WTC11 (cell line): ENCODE results near the gene MLEC. TPM values are rescaled to one million over a fixed set of nuclear protein-coding genes. Genes with fewer than 3 reads are reported as not detected.
A peak's percentile ranks its signal among the peaks of the same experiment; 100 is the strongest.

Experiments used
- ATAC-seq: fragments of 200-7000 bp; cut with Tn5 transposase; 2 replicates; pipeline ENCODE4 v1.10.0; 2021; ENCODE audit warnings: mild to moderate bottlenecking, moderate library complexity
- CTCF ChIA-PET: fragments of 300-600 bp; sonication (Branson Sonifier 250); formaldehyde crosslinking; loops from one replicate; lab custom pipeline; 2021; ENCODE audit warnings: antibody characterized with exemption; lab: Charles Lee
- POLR2A ChIA-PET: fragments of 350-600 bp; sonication (Branson Sonifier 250); formaldehyde crosslinking; loops from one replicate; lab custom pipeline; 2021; ENCODE audit warnings: antibody characterized with exemption; lab: Charles Lee
- DNase-seq: peaks from one replicate; pipeline ENCODE4 v3.0.0; 2021; ENCODE audit warnings: low spot score
- H3K27ac Mint-ChIP-seq: 2 replicates; pipeline ENCODE4 v1.8.0; 2021; ENCODE audit warnings: mixed read lengths
- H3K27me3 Mint-ChIP-seq: 2 replicates; pipeline ENCODE4 v1.8.0; 2021; ENCODE audit warnings: low read depth, mild to moderate bottlenecking, moderate library complexity, mixed read lengths
- H3K36me3 Mint-ChIP-seq: 2 replicates; pipeline ENCODE4 v1.8.0; 2021; ENCODE audit warnings: mixed read lengths
- H3K4me1 Mint-ChIP-seq: 2 replicates; pipeline ENCODE4 v1.8.0; 2022; ENCODE audit warnings: mixed read lengths
- H3K4me3 Mint-ChIP-seq: 2 replicates; pipeline ENCODE4 v1.8.0; 2021; ENCODE audit warnings: mild to moderate bottlenecking, moderate library complexity, mixed read lengths
- H3K9me3 Mint-ChIP-seq: 2 replicates; pipeline ENCODE4 v1.8.0; 2021; ENCODE audit warnings: mixed read lengths
- CBFB ChIP-seq: sonication (generic); formaldehyde crosslinking; IDR thresholded peaks from 2 replicates; pipeline ENCODE4 v1.8.1; 2022; ENCODE audit warnings: mild to moderate bottlenecking, low read depth, missing genetic modification reagents
- GRHL2 ChIP-seq: fragments of 250-450 bp; sonication (Bioruptor Pico); IDR thresholded peaks from 2 replicates; pipeline ENCODE4 v1.8.0; 2022; ENCODE audit warnings: mild to moderate bottlenecking, moderate library complexity; ENCODE audit not compliant: insufficient replicate concordance, severe bottlenecking
- HMGA2 ChIP-seq: fragments of 250-450 bp; sonication (Bioruptor Pico); IDR thresholded peaks from 2 replicates; pipeline ENCODE4 v1.4.0; 2021; ENCODE audit warnings: mild to moderate bottlenecking, moderate library complexity
- JAZF1 ChIP-seq: fragments of 250-450 bp; sonication (Bioruptor Pico); IDR thresholded peaks from 2 replicates; pipeline ENCODE4 v1.9.0; 2021; ENCODE audit warnings: moderate library complexity, mild to moderate bottlenecking, inconsistent platforms
- JUN ChIP-seq: sonication (generic); formaldehyde crosslinking; IDR thresholded peaks from 2 replicates; pipeline ENCODE4 v1.8.0; 2023; ENCODE audit warnings: mild to moderate bottlenecking, missing genetic modification reagents
- MYBL2 ChIP-seq: sonication (generic); formaldehyde crosslinking; IDR thresholded peaks from 2 replicates; pipeline ENCODE4 v1.8.1; 2023; ENCODE audit warnings: mild to moderate bottlenecking, moderate library complexity, missing genetic modification reagents
- NFE2L1 ChIP-seq: sonication (generic); formaldehyde crosslinking; IDR thresholded peaks from 2 replicates; pipeline ENCODE4 v1.8.1; 2023; ENCODE audit warnings: missing genetic modification reagents
- NR2C2 ChIP-seq: sonication (generic); formaldehyde crosslinking; IDR thresholded peaks from 2 replicates; pipeline ENCODE4 v1.8.0; 2022; ENCODE audit warnings: mild to moderate bottlenecking, missing genetic modification reagents
- RELA ChIP-seq: sonication (generic); formaldehyde crosslinking; IDR thresholded peaks from 2 replicates; pipeline ENCODE4 v1.8.1; 2022; ENCODE audit warnings: missing genetic modification reagents, mild to moderate bottlenecking, borderline replicate concordance
- RORB ChIP-seq: fragments of 250-450 bp; sonication (Bioruptor Pico); IDR thresholded peaks from 2 replicates; pipeline ENCODE4 v1.9.0; 2021; ENCODE audit warnings: mild to moderate bottlenecking
- TCF7 ChIP-seq: sonication (generic); formaldehyde crosslinking; IDR thresholded peaks from 2 replicates; pipeline ENCODE4 v1.8.0; 2022; ENCODE audit warnings: mild to moderate bottlenecking, low read depth, missing genetic modification reagents, moderate library complexity
- TEAD1 ChIP-seq: sonication (generic); formaldehyde crosslinking; IDR thresholded peaks from 2 replicates; pipeline ENCODE4 v1.8.0; 2022; ENCODE audit warnings: mild to moderate bottlenecking, missing genetic modification reagents
- ZNF232 ChIP-seq: sonication (generic); formaldehyde crosslinking; IDR thresholded peaks from 2 replicates; pipeline ENCODE4 v1.8.0; 2022; ENCODE audit warnings: mild to moderate bottlenecking, missing genetic modification reagents
- total RNA-seq: library from RNA; stranded (reverse); gene quantifications from 3 replicates; pipeline ENCODE4 v1.2.3, GENCODE V29; 2021
- TF ChIP-seq, protein P1 (sequence below): sonication (generic); formaldehyde crosslinking; conservative IDR thresholded peaks from 2 replicates; pipeline ENCODE4 v1.8.1; 2022; ENCODE audit warnings: mild to moderate bottlenecking, missing genetic modification reagents
- TF ChIP-seq, protein P2 (sequence below): sonication (generic); formaldehyde crosslinking; IDR thresholded peaks from 2 replicates; pipeline ENCODE4 v1.8.1; 2023; ENCODE audit warnings: mild to moderate bottlenecking, missing genetic modification reagents, moderate library complexity
- TF ChIP-seq, protein P3 (sequence below): sonication (generic); formaldehyde crosslinking; IDR thresholded peaks from 2 replicates; pipeline ENCODE4 v1.8.0; 2022; ENCODE audit warnings: mild to moderate bottlenecking, missing genetic modification reagents
- TF ChIP-seq, protein P4 (sequence below): sonication (generic); formaldehyde crosslinking; IDR thresholded peaks from 2 replicates; pipeline ENCODE4 v1.8.1; 2023; ENCODE audit warnings: mild to moderate bottlenecking, missing genetic modification reagents
- TF ChIP-seq, protein P5 (sequence below): sonication (generic); formaldehyde crosslinking; IDR thresholded peaks from 2 replicates; pipeline ENCODE4 v1.8.1; 2023; ENCODE audit warnings: mild to moderate bottlenecking, moderate library complexity, missing genetic modification reagents
- TF ChIP-seq, protein P6 (sequence below): fragments of 250-450 bp; sonication (Bioruptor Pico); conservative IDR thresholded peaks from 2 replicates; pipeline ENCODE4 v1.9.0; 2021; ENCODE audit warnings: mild to moderate bottlenecking
- TF ChIP-seq, protein P7 (sequence below): sonication (generic); formaldehyde crosslinking; IDR thresholded peaks from 2 replicates; pipeline ENCODE4 v1.8.1; 2023; ENCODE audit warnings: mild to moderate bottlenecking, missing genetic modification reagents, moderate library complexity

The MLEC gene
- total RNA-seq, 1 experiment from 2014 or later = 278 TPM

DNA sequence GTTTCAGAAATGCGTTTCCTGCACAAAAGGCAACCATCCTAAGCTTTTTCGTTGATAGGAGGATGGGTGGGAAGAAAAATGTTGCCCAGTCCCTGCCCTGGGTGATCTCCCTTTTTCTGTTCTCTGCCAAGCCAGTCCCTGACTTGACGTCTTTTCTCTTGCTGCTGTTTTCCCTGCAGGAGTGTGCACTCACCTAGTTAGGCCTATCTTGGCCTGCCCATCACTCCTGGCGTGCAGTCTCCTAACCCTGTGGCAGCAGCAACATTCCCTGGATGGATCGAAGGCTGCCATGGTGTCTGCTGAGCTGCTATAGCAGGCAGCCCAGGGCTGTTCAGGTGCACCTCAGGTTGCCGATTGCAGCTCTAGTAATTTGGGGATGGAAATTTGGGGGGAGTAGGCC, 24.5 kb downstream of the MLEC start:
- Mint-ChIP-seq H3K4me3 (peak overlapping the region; percentile 79), H3K4me1 (peaks cover 26% of the 10 kb centered on the region), H3K36me3 (peaks cover 28% of the 10 kb centered on the region), H3K27ac (peak overlapping the region; percentile 64; the same call in 1 of the 2 replicates), H3K9me3 (no peaks in the 10 kb centered on the region), H3K27me3 (no peaks in the 10 kb centered on the region)
- ChIA-PET CTCF (interaction anchor here (1.1 to 4.2 kb wide), 5 partner anchors 14 to 130 kb away, joined by 3 to 48 read pairs (median 4); partner anchors contain the start of genes ACADS and POP5), POLR2A (no interaction called here)
- ATAC-seq = peak; percentile 11
- no peak for DNase-seq
- TF ChIP-seq CBFB (no peak), MYBL2 (CRISPR knock-in tag) (no peak), RORB (CRISPR knock-in tag) (no peak), TCF7 (no peak), HMGA2 (no peak), RELA (no peak), JAZF1 (CRISPR knock-in tag) (no peak), NFE2L1 (no peak), NR2C2 (CRISPR knock-in tag) (no peak), ZNF232 (no peak)
- TF ChIP-seq, protein P1, sequence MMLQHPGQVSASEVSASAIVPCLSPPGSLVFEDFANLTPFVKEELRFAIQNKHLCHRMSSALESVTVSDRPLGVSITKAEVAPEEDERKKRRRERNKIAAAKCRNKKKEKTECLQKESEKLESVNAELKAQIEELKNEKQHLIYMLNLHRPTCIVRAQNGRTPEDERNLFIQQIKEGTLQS (CRISPR knock-in tag) = no peak
- TF ChIP-seq, protein P2, sequence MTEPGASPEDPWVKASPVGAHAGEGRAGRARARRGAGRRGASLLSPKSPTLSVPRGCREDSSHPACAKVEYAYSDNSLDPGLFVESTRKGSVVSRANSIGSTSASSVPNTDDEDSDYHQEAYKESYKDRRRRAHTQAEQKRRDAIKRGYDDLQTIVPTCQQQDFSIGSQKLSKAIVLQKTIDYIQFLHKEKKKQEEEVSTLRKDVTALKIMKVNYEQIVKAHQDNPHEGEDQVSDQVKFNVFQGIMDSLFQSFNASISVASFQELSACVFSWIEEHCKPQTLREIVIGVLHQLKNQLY = no peak
- TF ChIP-seq, protein P3, sequence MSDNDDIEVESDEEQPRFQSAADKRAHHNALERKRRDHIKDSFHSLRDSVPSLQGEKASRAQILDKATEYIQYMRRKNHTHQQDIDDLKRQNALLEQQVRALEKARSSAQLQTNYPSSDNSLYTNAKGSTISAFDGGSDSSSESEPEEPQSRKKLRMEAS = no peak
- TF ChIP-seq, protein P4, sequence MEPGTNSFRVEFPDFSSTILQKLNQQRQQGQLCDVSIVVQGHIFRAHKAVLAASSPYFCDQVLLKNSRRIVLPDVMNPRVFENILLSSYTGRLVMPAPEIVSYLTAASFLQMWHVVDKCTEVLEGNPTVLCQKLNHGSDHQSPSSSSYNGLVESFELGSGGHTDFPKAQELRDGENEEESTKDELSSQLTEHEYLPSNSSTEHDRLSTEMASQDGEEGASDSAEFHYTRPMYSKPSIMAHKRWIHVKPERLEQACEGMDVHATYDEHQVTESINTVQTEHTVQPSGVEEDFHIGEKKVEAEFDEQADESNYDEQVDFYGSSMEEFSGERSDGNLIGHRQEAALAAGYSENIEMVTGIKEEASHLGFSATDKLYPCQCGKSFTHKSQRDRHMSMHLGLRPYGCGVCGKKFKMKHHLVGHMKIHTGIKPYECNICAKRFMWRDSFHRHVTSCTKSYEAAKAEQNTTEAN (CRISPR knock-in tag) = no peak
- TF ChIP-seq, protein P5, sequence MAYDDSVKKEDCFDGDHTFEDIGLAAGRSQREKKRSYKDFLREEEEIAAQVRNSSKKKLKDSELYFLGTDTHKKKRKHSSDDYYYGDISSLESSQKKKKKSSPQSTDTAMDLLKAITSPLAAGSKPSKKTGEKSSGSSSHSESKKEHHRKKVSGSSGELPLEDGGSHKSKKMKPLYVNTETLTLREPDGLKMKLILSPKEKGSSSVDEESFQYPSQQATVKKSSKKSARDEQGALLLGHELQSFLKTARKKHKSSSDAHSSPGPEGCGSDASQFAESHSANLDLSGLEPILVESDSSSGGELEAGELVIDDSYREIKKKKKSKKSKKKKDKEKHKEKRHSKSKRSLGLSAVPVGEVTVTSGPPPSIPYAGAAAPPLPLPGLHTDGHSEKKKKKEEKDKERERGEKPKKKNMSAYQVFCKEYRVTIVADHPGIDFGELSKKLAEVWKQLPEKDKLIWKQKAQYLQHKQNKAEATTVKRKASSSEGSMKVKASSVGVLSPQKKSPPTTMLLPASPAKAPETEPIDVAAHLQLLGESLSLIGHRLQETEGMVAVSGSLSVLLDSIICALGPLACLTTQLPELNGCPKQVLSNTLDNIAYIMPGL (CRISPR knock-in tag) = no peak

DNA sequence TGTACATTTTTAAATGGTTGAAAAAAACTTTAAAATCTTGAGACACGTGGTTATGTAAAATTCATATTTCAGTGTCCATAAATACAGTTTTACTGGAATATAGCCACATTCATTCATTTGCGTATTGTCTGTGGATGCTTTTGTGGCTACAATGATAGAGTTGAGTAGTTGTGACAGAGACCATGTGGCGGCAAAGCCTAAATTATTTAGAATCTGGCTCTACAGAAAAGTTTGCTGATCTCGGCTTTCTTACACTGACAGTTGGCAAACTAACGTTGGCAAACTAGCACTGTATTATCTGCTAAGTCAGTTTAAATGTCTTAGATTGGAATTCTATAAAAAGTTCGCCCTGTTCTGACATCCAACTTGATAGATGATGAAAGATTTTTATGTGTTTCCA, 25.7 kb downstream of the MLEC start:
- 0 out of 2 replicates have a peak overlapping the region, but pooled peaks have one; percentile 79 for H3K4me3 Mint-ChIP-seq
- H3K27ac Mint-ChIP-seq = peak overlapping the region; percentile 59; the same call in 1 of the 2 replicates
- TF ChIP-seq, protein P6, sequence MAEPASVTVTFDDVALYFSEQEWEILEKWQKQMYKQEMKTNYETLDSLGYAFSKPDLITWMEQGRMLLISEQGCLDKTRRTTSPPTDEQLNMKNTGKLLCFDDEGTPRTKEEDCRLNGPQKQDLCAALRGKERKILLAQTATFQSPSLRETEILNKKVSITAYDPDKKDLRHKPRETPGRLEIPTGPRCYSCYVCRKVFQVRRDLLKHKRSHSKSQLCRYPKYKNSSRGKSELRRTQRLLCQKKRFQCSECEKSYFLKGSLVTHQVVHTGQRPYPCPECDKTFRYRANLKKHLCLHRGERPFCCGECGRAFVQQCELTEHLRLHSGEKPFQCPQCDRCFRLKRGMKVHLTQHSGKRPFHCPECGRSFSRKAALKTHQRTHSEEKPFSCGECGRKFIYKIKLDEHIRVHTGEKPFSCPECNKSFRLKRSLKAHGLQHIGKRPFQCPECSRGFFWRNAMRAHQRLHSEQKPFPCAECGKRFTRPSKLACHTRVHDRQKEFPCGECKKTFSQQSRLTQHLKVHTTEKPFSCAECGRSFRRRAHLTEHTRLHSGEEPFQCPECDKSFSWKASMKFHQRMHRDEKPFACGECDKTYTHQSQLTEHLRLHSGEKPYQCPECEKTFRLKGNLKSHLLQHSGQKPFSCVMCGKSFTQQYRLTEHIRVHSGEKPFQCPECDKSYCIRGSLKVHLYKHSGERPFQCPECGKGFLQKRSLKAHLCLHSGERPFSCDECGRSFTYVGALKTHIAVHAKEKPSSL (CRISPR knock-in tag) = no peak
- TF ChIP-seq JUN (CRISPR knock-in tag) = no peak
- no peak for TF ChIP-seq TEAD1
- TF ChIP-seq, protein P7, sequence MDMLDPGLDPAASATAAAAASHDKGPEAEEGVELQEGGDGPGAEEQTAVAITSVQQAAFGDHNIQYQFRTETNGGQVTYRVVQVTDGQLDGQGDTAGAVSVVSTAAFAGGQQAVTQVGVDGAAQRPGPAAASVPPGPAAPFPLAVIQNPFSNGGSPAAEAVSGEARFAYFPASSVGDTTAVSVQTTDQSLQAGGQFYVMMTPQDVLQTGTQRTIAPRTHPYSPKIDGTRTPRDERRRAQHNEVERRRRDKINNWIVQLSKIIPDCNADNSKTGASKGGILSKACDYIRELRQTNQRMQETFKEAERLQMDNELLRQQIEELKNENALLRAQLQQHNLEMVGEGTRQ (CRISPR knock-in tag) = no peak
- TF ChIP-seq GRHL2 = no peak
- peaks cover 26% of the 10 kb centered on the region for H3K4me1 Mint-ChIP-seq
- H3K36me3 Mint-ChIP-seq = peaks cover 40% of the 10 kb centered on the region
- ChIA-PET POLR2A (no interaction called here), CTCF (interaction anchor here (1.2 to 4.2 kb wide), 2 partner anchors 64 to 128 kb away, joined by 4 to 48 read pairs; no protein-coding TSS in a partner anchor)
- no peaks in the 10 kb centered on the region for H3K27me3 Mint-ChIP-seq
- no peaks in the 10 kb centered on the region for H3K9me3 Mint-ChIP-seq
- DNase-seq = no peak
- no peak for ATAC-seq
